HFFc6 (cell line): ENCODE data around the gene DLG2. TPM values are rescaled to one million over a fixed set of nuclear protein-coding genes. Genes with fewer than 3 reads are reported as not detected.

Experiments
- DNase-seq: peaks from one replicate; pipeline ENCODE4 v3.0.0-alpha.2; 2018
- H3K27ac Mint-ChIP-seq: 2 replicates; pipeline ENCODE4 v1.8.0; 2020; ENCODE audit warnings: mild to moderate bottlenecking, mixed read lengths
- H3K27me3 Mint-ChIP-seq: 2 replicates; pipeline ENCODE4 v1.8.0; 2021; ENCODE audit warnings: mild to moderate bottlenecking, moderate library complexity, mixed read lengths; ENCODE audit not compliant: insufficient read depth
- H3K36me3 Mint-ChIP-seq: 2 replicates; pipeline ENCODE4 v1.8.0; 2021; ENCODE audit warnings: low read depth, mixed read lengths
- H3K4me1 Mint-ChIP-seq: 2 replicates; pipeline ENCODE4 v1.8.0; 2020; ENCODE audit warnings: low read depth, mixed read lengths
- H3K4me3 Mint-ChIP-seq: 2 replicates; pipeline ENCODE4 v1.8.0; 2020; ENCODE audit warnings: mild to moderate bottlenecking, moderate library complexity, mixed read lengths
- H3K9me3 Mint-ChIP-seq: 2 replicates; pipeline ENCODE4 v1.8.0; 2020; ENCODE audit warnings: mild to moderate bottlenecking, mixed read lengths
- total RNA-seq, 6 experiments: library from RNA; stranded (reverse); fragmentation: NEBNext Ultra II Directional; extraction: Animal tissue kit (Norgen Biotek cat#: 25700); gene quantifications; 2 replicates in 1 of 6; 3 replicates in 5 of 6; pipeline ENCODE4 v1.2.3, GENCODE V29; 2021
- TF ChIP-seq, protein P1 (sequence below): fragments of 200-600 bp; sonication (generic); IDR thresholded peaks from 2 replicates; pipeline ENCODE4 v1.5.0; 2021; ENCODE audit warnings: antibody characterized with exemption, mild to moderate bottlenecking

The DLG2 gene
- total RNA-seq, 6 experiments from 2014 or later, result 0.39 to 1.00 (median 0.80) TPM; not detected in 1

DNA sequence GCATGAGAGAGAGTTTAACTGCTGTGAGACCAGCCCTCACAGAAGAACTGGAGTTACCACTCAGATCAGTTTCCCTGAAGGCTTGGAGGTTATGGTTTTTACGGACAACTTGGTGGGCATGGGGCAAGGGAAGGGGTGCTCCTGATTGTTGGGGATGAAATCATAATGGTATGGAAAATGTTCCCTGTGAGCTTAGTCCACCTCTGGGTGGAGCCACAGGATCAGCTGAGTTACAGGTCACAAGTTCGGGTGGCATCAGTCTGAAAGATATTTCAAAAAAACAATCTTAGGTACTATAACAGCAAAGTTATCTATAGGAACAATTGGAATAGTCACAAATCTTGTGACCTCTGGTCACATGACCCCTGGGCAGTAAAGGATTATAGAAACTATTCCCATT lies 162.9 kb downstream of the DLG2 start:
- no peak overlapping the region for H3K4me3 Mint-ChIP-seq
- H3K4me1 Mint-ChIP-seq, result no peaks in the 10 kb centered on the region
- no peaks in the 10 kb centered on the region for H3K36me3 Mint-ChIP-seq
- peaks cover 2% of the 10 kb centered on the region; the same call in 1 of the 2 replicates for H3K27me3 Mint-ChIP-seq
- DNase-seq, result no peak
- TF ChIP-seq, protein P1, sequence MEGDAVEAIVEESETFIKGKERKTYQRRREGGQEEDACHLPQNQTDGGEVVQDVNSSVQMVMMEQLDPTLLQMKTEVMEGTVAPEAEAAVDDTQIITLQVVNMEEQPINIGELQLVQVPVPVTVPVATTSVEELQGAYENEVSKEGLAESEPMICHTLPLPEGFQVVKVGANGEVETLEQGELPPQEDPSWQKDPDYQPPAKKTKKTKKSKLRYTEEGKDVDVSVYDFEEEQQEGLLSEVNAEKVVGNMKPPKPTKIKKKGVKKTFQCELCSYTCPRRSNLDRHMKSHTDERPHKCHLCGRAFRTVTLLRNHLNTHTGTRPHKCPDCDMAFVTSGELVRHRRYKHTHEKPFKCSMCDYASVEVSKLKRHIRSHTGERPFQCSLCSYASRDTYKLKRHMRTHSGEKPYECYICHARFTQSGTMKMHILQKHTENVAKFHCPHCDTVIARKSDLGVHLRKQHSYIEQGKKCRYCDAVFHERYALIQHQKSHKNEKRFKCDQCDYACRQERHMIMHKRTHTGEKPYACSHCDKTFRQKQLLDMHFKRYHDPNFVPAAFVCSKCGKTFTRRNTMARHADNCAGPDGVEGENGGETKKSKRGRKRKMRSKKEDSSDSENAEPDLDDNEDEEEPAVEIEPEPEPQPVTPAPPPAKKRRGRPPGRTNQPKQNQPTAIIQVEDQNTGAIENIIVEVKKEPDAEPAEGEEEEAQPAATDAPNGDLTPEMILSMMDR, result no peak
- peaks cover 17% of the 10 kb centered on the region for H3K9me3 Mint-ChIP-seq
- H3K27ac Mint-ChIP-seq, result no peak overlapping the region

DNA sequence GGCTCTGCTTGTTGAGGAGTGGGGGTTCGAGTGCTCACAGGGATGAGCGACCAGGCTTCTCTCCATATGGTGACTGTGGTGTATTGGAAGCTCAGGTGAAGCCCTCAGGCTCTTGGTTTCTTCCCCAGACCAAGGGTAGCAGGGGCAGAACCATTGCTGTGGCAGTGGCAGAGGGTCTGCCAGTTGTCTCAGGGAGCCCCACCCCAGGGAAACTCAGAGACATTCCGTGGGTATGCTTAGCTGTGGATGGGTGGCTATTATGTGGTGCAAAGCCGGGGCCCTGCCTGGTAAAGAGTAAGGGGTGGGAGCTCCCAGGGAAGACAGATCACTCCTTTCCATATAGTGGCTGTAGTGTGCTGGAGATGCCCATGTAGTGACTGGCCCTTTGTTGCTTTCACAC lies 167.8 kb downstream of the DLG2 start:
- H3K27me3 Mint-ChIP-seq, result peaks cover 2% of the 10 kb centered on the region; the same call in 1 of the 2 replicates
- no peak overlapping the region for H3K4me3 Mint-ChIP-seq
- DNase-seq, result no peak
- TF ChIP-seq, protein P1, result no peak
- no peak overlapping the region for H3K27ac Mint-ChIP-seq
- peaks cover 29% of the 10 kb centered on the region for H3K9me3 Mint-ChIP-seq
- H3K36me3 Mint-ChIP-seq, result no peaks in the 10 kb centered on the region
- H3K4me1 Mint-ChIP-seq, result no peaks in the 10 kb centered on the region

DNA sequence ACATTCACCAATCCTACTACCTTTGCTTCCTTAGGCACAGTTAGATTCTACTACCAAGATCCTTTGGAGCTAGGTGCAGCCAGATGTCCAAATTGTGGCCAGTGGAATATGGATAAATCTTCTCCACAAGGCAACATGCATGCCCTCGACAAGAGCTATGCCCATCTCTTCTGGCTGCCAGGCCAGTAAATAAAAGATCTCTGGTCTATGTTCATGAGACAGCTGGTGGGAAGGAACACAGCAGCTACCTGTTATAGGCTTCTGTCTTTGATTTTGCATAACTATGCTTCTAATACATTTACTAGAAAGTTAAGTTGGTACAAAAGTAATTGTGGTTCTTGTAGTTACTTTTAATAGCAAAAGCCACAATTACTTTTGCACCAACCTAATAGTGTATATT lies 182.7 kb downstream of the DLG2 start:
- DNase-seq, result no peak
- H3K4me3 Mint-ChIP-seq, result no peak overlapping the region
- H3K36me3 Mint-ChIP-seq, result no peaks in the 10 kb centered on the region
- TF ChIP-seq, protein P1, result no peak
- H3K27me3 Mint-ChIP-seq, result no peaks in the 10 kb centered on the region
- H3K9me3 Mint-ChIP-seq, result peaks cover 17% of the 10 kb centered on the region
- no peaks in the 10 kb centered on the region for H3K4me1 Mint-ChIP-seq
- no peak overlapping the region for H3K27ac Mint-ChIP-seq

DNA sequence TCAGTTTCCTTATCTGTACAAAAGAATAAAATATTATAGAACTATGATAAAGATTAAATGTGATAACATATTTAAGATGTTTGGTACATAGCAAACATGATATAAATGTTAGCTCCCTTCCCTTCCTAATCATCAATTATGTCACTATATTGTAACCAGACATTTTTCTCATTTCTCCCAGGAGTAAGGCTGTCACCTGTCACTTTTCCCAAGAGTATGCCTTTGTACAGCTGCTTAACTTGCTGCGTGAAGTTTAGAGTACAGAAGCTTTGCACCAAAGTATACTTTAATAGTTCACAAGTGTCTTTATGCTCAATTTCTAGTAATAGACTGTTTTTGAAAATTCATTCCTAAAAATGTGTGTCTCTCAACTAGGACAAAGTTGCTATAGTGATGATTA lies 186.9 kb downstream of the DLG2 start:
- Mint-ChIP-seq H3K36me3 (no peaks in the 10 kb centered on the region), H3K27ac (no peak overlapping the region), H3K4me1 (no peaks in the 10 kb centered on the region), H3K27me3 (no peaks in the 10 kb centered on the region), H3K9me3 (peaks cover 26% of the 10 kb centered on the region), H3K4me3 (no peak overlapping the region)
- DNase-seq, result no peak
- TF ChIP-seq, protein P1, result no peak

DNA sequence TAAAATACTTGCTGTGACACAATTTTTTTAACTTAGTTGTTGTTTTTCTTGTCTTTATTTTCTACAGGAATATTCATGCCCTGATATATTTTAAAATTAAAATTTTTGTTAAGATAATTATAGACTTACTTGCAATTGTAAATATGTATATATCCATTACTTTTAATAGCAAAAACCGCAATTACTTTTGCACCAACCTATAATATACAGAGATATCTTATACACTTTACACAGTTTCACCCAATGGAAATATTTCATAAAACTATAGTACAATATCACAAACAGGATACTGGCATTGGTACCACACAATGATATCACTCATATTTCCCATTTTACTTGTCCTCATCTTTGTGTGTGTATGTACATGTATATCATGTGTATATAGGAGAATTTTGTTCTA lies 188.8 kb downstream of the DLG2 start:
- H3K9me3 Mint-ChIP-seq, result peaks cover 44% of the 10 kb centered on the region
- DNase-seq, result no peak
- TF ChIP-seq, protein P1, result no peak
- no peak overlapping the region for H3K27ac Mint-ChIP-seq
- H3K4me3 Mint-ChIP-seq, result no peak overlapping the region
- H3K36me3 Mint-ChIP-seq, result no peaks in the 10 kb centered on the region
- H3K27me3 Mint-ChIP-seq, result no peaks in the 10 kb centered on the region
- no peaks in the 10 kb centered on the region for H3K4me1 Mint-ChIP-seq

DNA sequence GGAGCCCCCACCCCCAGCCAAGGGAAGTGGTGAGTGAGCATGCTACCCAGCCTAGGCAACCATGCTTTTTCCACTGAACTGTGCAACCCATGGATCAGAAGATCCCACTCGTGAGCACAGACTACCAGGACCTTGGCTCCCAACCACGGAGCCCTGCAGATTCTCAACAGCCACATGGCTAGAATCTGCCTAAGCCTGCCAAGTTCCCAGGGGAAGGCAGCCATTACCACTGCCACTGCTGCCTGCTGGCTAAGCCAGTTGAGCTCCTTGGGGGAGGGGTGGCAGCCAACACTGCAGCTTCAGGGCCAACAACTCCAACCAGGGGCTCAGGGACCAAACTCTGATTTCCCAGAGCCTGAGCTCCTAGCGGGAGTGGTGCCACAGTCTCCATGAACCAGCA lies 195.8 kb downstream of the DLG2 start:
- H3K4me1 Mint-ChIP-seq, result no peaks in the 10 kb centered on the region
- H3K27me3 Mint-ChIP-seq, result no peaks in the 10 kb centered on the region; the same call in none of the 2 replicates
- H3K4me3 Mint-ChIP-seq, result no peak overlapping the region
- peaks cover 80% of the 10 kb centered on the region for H3K9me3 Mint-ChIP-seq
- no peak overlapping the region for H3K27ac Mint-ChIP-seq
- TF ChIP-seq, protein P1, result no peak
- no peak for DNase-seq
- no peaks in the 10 kb centered on the region for H3K36me3 Mint-ChIP-seq
